ENCODE results near the gene WDFY3.

The WDFY3 gene

GRCh38 chr4:84952004-84952403, 14.5 kb downstream of the WDFY3 start:
- DNase-seq: no peak

GRCh38 chr4:84948056-84948455, 18.4 kb downstream of the WDFY3 start:
- DNase-seq: no peak

GRCh38 chr4:84944947-84945346, 21.5 kb downstream of the WDFY3 start:
- DNase-seq: no peak

- no peak for DNase-seq
These were observed 25.5 kb downstream of the WDFY3 start for GRCh38 chr4:84940960-84941359.

- no peak for DNase-seq
These were observed 27.4 kb downstream of the WDFY3 start for GRCh38 chr4:84939113-84939512.

- DNase-seq: no peak
These were observed 28.2 kb downstream of the WDFY3 start for GRCh38 chr4:84938316-84938715.

GRCh38 chr4:84937381-84937977, 29.0 kb downstream of the WDFY3 start:
- no peak for DNase-seq

- no peak for DNase-seq
These were observed 30.4 kb downstream of the WDFY3 start for GRCh38 chr4:84936123-84936522.

- DNase-seq: no peak
These were observed 34.0 kb downstream of the WDFY3 start for GRCh38 chr4:84932462-84932861.

- DNase-seq: no peak
These were observed 34.5 kb downstream of the WDFY3 start for GRCh38 chr4:84931961-84932360.

- no peak for DNase-seq
These were observed 35.2 kb downstream of the WDFY3 start for GRCh38 chr4:84931274-84931673.

- no peak for DNase-seq
These were observed 38.4 kb downstream of the WDFY3 start for GRCh38 chr4:84928089-84928488.

- DNase-seq: no peak
These were observed 39.1 kb downstream of the WDFY3 start for GRCh38 chr4:84927428-84927827.

- DNase-seq: no peak
These were observed 40.9 kb downstream of the WDFY3 start for GRCh38 chr4:84925558-84925957.

GRCh38 chr4:84924434-84924833, 42.1 kb downstream of the WDFY3 start:
- DNase-seq: no peak

GRCh38 chr4:84920617-84921016, 45.9 kb downstream of the WDFY3 start:
- no peak for DNase-seq

- DNase-seq: no peak
These were observed 48.5 kb downstream of the WDFY3 start for GRCh38 chr4:84917869-84918600.

- DNase-seq: no peak
These were observed 49.2 kb downstream of the WDFY3 start for GRCh38 chr4:84917086-84917821.

- no peak for DNase-seq
These were observed 50.3 kb downstream of the WDFY3 start for GRCh38 chr4:84916227-84916626.

- no peak for DNase-seq
These were observed 51.1 kb downstream of the WDFY3 start for GRCh38 chr4:84915396-84915780.

- DNase-seq: no peak
These were observed 51.6 kb downstream of the WDFY3 start for GRCh38 chr4:84914686-84915395.

GRCh38 chr4:84913176-84913575, 53.3 kb downstream of the WDFY3 start:
- no peak for DNase-seq

GRCh38 chr4:84912741-84913140, 53.7 kb downstream of the WDFY3 start:
- DNase-seq: no peak

- DNase-seq: no peak
These were observed 57.6 kb downstream of the WDFY3 start for GRCh38 chr4:84908876-84909275.

Data from activated T-cell treated with anti-CD3 and anti-CD28 coated beads, Interleukin-2, amount 50 U/mL, for 48 hours (primary cell).